Brain microvascular endothelial cell (primary cell): ENCODE measurements around the gene SKP1.

ENCODE experiments used
- DNase-seq: peaks from one replicate; pipeline ENCODE4 v3.0.0-alpha.2; 2020
- H3K27ac ChIP-seq: fragments of 250-450 bp; sonication (Bioruptor Pico); 2 replicates; pipeline ENCODE4 v1.5.1; 2020; ENCODE audit warnings: mild to moderate bottlenecking, moderate library complexity
- H3K27me3 ChIP-seq: fragments of 250-450 bp; sonication (Bioruptor Pico); replicated peaks from 2 replicates; pipeline ENCODE4 v1.5.1; 2020; ENCODE audit warnings: mild to moderate bottlenecking
- H3K36me3 ChIP-seq: fragments of 250-450 bp; sonication (Bioruptor Pico); replicated peaks from 2 replicates; pipeline ENCODE4 v1.5.1; 2020; ENCODE audit warnings: mild to moderate bottlenecking
- H3K4me3 ChIP-seq: 2 replicates; pipeline ENCODE4 v1.5.1; 2011; ENCODE audit warnings: low read depth, mild to moderate bottlenecking, control low read depth, low read length, moderate library complexity
- CTCF ChIP-seq: IDR thresholded peaks from 2 replicates; pipeline ENCODE4 v1.5.1; 2011; ENCODE audit warnings: low read depth, mild to moderate bottlenecking, moderate library complexity, low read length, control low read depth, inconsistent platforms; ENCODE audit errors: missing control alignments
- in situ Hi-C: cut with HindIII; loops from 2 replicates; pipeline ENCODE4 v1.10.0; 2017; ENCODE audit warnings: low sequenced_read_pairs, low pct_ligation_motif_present

SKP1 gene

GRCh38 chr5:134183481-134183880 is 6.7 kb upstream of the SKP1 start:
- Histone ChIP-seq H3K27me3 (no peaks in the 10 kb centered on the region), H3K4me3 (no peak overlapping the region), H3K27ac (no peak overlapping the region), H3K36me3 (no peaks in the 10 kb centered on the region)
- no peak for TF ChIP-seq CTCF
- DNase-seq = no peak
- in situ Hi-C loops = no loop called here

- no peaks in the 10 kb centered on the region for H3K27me3 ChIP-seq
- H3K27ac ChIP-seq = no peak overlapping the region
- TF ChIP-seq CTCF = no peak
- peaks cover 7% of the 10 kb centered on the region for H3K36me3 ChIP-seq
- DNase-seq = no peak
- H3K4me3 ChIP-seq = no peak overlapping the region
- in situ Hi-C loops = no loop called here
These were observed 1.3 kb upstream of the SKP1 start for GRCh38 chr5:134178096-134178419.

- peak overlapping the region; percentile 100 for H3K27ac ChIP-seq
- H3K36me3 ChIP-seq = peaks cover 10% of the 10 kb centered on the region
- H3K4me3 ChIP-seq = peak overlapping the region; percentile 92
- in situ Hi-C loops = no loop called here
- no peak for DNase-seq
- no peak for TF ChIP-seq CTCF
- no peaks in the 10 kb centered on the region for H3K27me3 ChIP-seq
These were observed 782 bp upstream of the SKP1 start for GRCh38 chr5:134177369-134178095.

GRCh38 chr5:134175921-134176510 is 734 bp downstream of the SKP1 start:
- peaks cover 23% of the 10 kb centered on the region for H3K36me3 ChIP-seq
- no peaks in the 10 kb centered on the region for H3K27me3 ChIP-seq
- DNase-seq = peak; percentile 12
- H3K27ac ChIP-seq = peak overlapping the region; percentile 100
- TF ChIP-seq CTCF = no peak
- H3K4me3 ChIP-seq = peak overlapping the region; percentile 92
- in situ Hi-C loops = no loop called here

GRCh38 chr5:134174841-134175839 is 1.6 kb downstream of the SKP1 start:
- Histone ChIP-seq H3K4me3 (peak overlapping the region; percentile 92), H3K27ac (peak overlapping the region; percentile 100), H3K27me3 (no peaks in the 10 kb centered on the region), H3K36me3 (peaks cover 32% of the 10 kb centered on the region)
- peak; percentile 30 for DNase-seq
- in situ Hi-C loops = no loop called here
- TF ChIP-seq CTCF = no peak
